Esophagus muscularis mucosa (tissue), 4 donors: ENCODE data around the gene CNN1. TPM values are rescaled to one million over a fixed set of nuclear protein-coding genes. Genes with fewer than 3 reads are reported as not detected.

Source experiments
- small RNA-seq, 3 donors: library from RNA; depleted of rRNA; stranded (forward); fragments of <200 nt; gene quantifications; one replicate each; pipeline ENCODE3, GENCODE V24; 2016
- total RNA-seq, 4 donors: library from RNA; depleted of rRNA; stranded (reverse); fragments of >200 nt; gene quantifications; one replicate each; pipeline versions ENCODE4 v1.1.0 to v1.2.1, GENCODE V29; 2016

Gene CNN1
- total RNA-seq, 4 donors from 2014 or later, result 2,877 to 3,384 (median 2,954) TPM

Small RNA genes within 50 kb of the gene (small RNA-seq; reads per million reads assigned to genes)
- gene MIR7974, result 0 reads per million in 3 donors
- 0 to 0.51 (median 0) reads per million in 3 donors for gene RN7SL833P

Other genes starting within 250 kb of the CNN1 start
- not detected for gene TSPAN16, start 242.7 kb upstream of the CNN1 start, total RNA-seq
- gene RAB3D, start 199.2 kb upstream of the CNN1 start, total RNA-seq, result 10 to 100 TPM; 15.1 to 40.3 (median 27.9) TPM
- 100 to 1,000 TPM; 197 to 241 (median 206) TPM for gene TMEM205, start 192.6 kb upstream of the CNN1 start, total RNA-seq
- 10 to 100 TPM in 3 of 4 donors, 1 to 10 TPM in 1; 8.3 to 17.6 (median 13.8) TPM for gene CCDC159, start 192.3 kb upstream of the CNN1 start, total RNA-seq
- 10 to 100 TPM; 32.0 to 49.8 (median 37.5) TPM for gene PLPPR2, start 183.4 kb upstream of the CNN1 start, total RNA-seq
- gene SWSAP1, start 164.2 kb upstream of the CNN1 start, total RNA-seq, result 1 to 10 TPM in 3 of 4 donors, under 1 TPM in 1; 0.66 to 1.7 (median 1.5) TPM
- 1 to 10 TPM in 3 of 4 donors, under 1 TPM in 1; 0.99 to 5.2 (median 4.4) TPM for gene EPOR, start 154.5 kb upstream of the CNN1 start, total RNA-seq
- 1 to 10 TPM; 1.2 to 7.9 (median 2.0) TPM for gene RGL3, start 119.5 kb upstream of the CNN1 start, total RNA-seq
- gene ODAD3, start 103.7 kb upstream of the CNN1 start, total RNA-seq, result under 1 TPM in 2 of 4 donors, not detected in 2; 0.39 to 0.83 TPM
- 100 to 1,000 TPM in 2 of 4 donors, 10 to 100 TPM in 2; 81.0 to 141 (median 98.7) TPM for gene PRKCSH, start 103.2 kb upstream of the CNN1 start, total RNA-seq
- under 1 TPM; under 0.01 to 0.69 (median 0.31) TPM for gene ELAVL3, start 57.8 kb upstream of the CNN1 start, total RNA-seq
- gene ZNF653, start 33.0 kb upstream of the CNN1 start, total RNA-seq, result 10 to 100 TPM in 1 of 4 donors, 1 to 10 TPM in 3; 9.1 to 13.9 (median 9.4) TPM
- gene ECSIT, start 9.7 kb upstream of the CNN1 start, total RNA-seq, result 10 to 100 TPM; 72.7 to 97.5 (median 81.8) TPM
- gene ELOF1, start 20.4 kb downstream of the CNN1 start, total RNA-seq, result 10 to 100 TPM; 27.0 to 39.1 (median 30.5) TPM
- gene ACP5, start 38.8 kb downstream of the CNN1 start, total RNA-seq, result 10 to 100 TPM in 3 of 4 donors, 1 to 10 TPM in 1; 7.3 to 16.0 (median 13.3) TPM
- gene ZNF627, start 58.6 kb downstream of the CNN1 start, total RNA-seq, result 10 to 100 TPM in 1 of 4 donors, 1 to 10 TPM in 3; 7.8 to 10.2 (median 7.9) TPM
- 1 to 10 TPM; 3.1 to 6.7 (median 5.0) TPM for gene ZNF823, start 200.1 kb downstream of the CNN1 start, total RNA-seq
- 1 to 10 TPM; 5.6 to 7.9 (median 6.5) TPM for gene ZNF441, start 228.1 kb downstream of the CNN1 start, total RNA-seq